Stimulated activated naive CD8-positive, alpha-beta T cell treated with anti-CD3 and anti-CD28 coated beads, Interleukin-15, Interleukin-2, amounts not matched to agents 100 U/mL and 50 U/mL, for 24 hours (primary cell): ENCODE measurements around the gene MCM6.
"Not testable (repeated sequence)": the region's sequence is repeated elsewhere in the genome, so short reads cannot be mapped to it uniquely, and the experiment has no call there.

Experiments used
- ATAC-seq: fragments of 150-1000 bp; cut with Tn5 transposase; one replicate; pipeline ENCODE4 v1.10.0; 2021
- DNase-seq: peaks from one replicate; pipeline ENCODE4 v3.0.0; 2021

Gene MCM6

GRCh38 chr2:135820003-135820618, 56.1 kb downstream of the MCM6 start:
- peak; percentile 94 for ATAC-seq

DNA sequence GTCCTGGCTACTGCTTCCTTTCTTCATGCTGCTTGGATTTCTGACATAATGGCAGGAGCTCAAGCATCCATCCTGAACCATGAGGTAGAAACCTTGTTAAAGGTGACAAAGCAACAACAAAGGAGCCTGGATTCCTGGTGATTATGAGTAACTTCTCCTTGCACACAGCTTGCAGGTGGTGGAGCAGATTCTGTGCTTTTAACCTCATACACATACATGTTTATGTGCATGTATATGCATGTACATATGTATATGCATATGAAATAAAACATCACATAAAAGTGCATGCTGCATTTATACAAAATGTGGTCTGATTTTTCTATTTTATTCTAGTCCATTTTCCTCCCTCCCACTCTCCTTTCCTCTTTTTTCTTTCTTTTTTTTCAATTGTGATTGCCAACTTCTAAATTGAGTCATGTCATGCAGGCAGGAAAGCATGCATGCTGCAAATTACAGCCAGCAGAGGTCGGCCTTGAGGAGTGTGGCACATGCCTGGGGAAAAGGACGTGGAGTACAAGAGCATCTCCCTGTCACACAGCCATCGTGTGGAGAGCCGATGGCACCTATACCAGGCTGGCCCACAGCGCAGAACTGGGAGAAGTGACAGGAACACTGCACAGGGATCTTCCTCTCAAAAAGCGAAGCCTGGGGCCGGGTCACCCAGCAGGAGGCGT, 57.2 kb downstream of the MCM6 start:
- DNase-seq (peak; percentile 66), ATAC-seq (peak; percentile 29)

More at GRCh38 chr2:135820003-135820618, 56.1 kb downstream of the MCM6 start:
- DNase-seq: peak; percentile 87

DNA sequence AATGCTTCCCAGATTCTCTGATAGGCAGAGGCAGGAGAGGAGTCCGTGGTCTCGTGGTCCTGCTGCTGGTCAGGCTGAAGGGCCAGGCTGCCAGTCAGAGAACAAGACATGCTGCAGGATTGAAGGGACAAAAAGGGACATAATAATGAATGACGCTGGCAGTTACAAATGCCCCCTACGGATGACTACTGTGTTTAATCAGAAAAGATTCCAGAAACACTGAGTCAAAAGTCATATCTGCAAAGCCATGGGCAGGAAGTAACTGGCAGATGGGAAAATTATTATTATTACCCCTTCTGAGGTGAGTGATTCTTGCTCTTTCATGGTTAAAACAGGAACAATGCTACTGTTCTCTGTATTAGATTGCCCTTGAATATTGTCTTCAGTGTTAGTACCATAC, 58.3 kb downstream of the MCM6 start:
- DNase-seq (no peak), ATAC-seq (no peak)

DNA sequence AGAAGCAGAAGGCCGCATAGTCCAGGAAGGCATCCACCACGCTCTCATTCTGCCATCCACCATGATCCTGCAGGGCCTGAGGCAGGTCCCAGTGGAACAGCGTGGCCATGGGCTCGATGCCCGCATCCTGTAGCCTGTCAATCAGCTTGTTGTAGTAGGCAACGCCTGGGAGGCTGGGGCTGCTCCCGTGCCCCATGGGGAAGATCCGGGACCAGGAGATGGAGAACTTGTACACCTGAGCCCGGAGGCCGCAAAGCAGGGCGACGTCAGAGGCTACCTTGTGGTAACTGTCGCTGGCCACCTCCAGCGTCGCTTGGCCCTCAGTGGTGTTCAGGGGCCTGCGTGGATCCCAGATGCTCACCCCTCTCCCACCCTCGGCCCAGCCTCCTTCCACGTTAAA, 58.8 kb downstream of the MCM6 start:
- no peak for ATAC-seq
- DNase-seq: no peak

DNA sequence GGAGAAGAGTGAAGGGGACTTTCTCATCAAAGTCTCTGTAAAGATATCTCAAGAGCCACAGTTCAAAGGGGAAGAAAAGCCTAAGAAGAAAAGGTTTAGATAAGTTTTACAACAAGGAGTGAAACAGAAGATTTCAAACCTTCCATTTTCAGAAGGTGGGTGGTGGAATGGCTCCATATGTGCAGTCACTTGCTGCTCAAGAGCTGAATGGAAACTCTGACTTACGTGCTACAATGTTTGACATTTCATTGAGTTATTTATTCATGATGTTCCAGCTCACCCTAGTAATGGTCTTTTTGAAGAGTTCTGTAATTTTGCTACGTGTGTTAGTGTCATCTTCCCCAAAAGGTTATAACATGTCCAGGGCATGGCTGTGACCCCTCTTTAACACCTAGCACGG, 61.0 kb downstream of the MCM6 start:
- ATAC-seq: peak; percentile 55
- no peak for DNase-seq

- DNase-seq (no peak), ATAC-seq (no peak)
These were observed 63.2 kb downstream of the MCM6 start for GRCh38 chr2:135812907-135813511.

DNA sequence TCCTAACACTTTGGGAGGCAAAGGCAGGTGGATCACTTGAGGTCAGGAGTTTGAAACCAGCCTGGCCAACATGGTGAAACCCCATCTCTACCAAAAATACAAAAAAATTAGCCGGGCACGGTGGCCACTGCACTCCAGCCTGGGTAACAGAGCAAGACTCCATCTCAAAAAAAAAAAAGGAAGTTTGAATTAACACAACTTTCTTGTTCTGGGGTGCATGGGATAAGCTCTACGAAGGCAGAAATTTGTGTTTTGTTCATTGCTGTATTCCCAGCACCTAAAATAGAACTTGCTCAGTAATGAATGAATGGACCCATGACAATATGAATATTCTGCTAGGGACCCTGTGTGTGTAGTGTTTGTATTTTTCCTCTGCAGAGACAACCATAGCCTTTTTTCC, 68.4 kb downstream of the MCM6 start:
- DNase-seq, ATAC-seq: not testable (repeated sequence)

DNA sequence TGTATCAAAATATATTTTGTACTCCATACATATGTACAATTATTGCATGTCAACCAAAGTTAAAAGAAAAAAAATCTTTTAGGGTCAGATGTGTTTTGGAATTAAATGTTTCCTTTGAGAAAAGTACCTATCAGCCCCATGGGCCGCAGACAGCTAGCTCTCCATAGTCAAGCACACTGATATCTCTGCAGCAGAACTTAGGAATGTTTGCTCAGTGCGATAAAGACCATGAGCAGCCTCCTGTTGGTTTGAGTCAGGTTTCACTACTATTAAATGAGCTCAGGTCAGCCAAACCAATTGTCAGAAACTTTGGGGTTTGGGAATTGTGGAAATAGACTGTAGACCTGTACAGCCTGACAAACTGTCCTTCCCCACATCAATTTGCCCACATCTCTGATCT, 73.0 kb downstream of the MCM6 start:
- DNase-seq (no peak), ATAC-seq (no peak)

DNA sequence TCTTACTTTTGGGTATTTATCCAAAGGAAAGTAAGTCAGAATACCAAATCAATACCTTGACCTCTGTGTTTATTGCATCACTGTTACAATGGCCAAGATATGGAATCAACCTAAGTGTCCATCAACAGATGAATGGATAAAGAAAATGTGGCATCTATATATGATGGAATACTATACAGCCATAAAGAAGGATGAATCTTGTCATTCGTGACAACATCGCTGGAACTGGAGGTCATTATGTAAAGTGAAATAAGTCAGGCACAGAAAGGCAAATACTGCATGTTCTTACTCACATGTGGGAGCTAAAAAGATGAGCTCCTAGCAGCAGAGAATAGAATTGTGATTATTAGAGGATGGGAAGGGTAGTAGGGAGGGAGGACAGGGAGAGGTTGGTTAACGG, 73.9 kb downstream of the MCM6 start:
- DNase-seq: no peak

GRCh38 chr2:135800513-135801460, 75.5 kb downstream of the MCM6 start:
- DNase-seq (no peak), ATAC-seq (no peak)

More for the DNA sequence above, 73.9 kb downstream of the MCM6 start:
- no peak for ATAC-seq

DNA sequence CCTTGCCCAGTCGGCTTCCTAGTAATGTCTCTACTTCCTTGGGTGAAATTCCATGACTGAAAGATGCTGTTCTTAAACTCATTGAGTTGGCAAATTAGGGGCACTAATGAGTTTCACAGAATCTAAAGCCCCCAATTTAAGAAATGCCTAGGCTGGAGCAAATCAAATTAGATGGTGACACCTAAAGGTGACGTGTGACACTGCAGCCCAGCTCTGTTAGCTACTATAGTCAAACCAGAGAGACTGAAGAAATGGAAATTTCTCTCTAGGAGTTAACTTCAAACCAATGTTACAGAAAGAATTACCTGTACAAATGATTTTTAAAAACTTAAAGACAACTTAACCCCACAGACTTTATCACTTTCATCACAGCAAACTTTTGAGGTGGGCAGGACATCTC, 76.5 kb downstream of the MCM6 start:
- DNase-seq (no peak), ATAC-seq (no peak)

GRCh38 chr2:135798762-135799161, 77.5 kb downstream of the MCM6 start:
- DNase-seq (no peak), ATAC-seq (no peak)

GRCh38 chr2:135798275-135798705, 78.0 kb downstream of the MCM6 start:
- DNase-seq (no peak), ATAC-seq (no peak)

DNA sequence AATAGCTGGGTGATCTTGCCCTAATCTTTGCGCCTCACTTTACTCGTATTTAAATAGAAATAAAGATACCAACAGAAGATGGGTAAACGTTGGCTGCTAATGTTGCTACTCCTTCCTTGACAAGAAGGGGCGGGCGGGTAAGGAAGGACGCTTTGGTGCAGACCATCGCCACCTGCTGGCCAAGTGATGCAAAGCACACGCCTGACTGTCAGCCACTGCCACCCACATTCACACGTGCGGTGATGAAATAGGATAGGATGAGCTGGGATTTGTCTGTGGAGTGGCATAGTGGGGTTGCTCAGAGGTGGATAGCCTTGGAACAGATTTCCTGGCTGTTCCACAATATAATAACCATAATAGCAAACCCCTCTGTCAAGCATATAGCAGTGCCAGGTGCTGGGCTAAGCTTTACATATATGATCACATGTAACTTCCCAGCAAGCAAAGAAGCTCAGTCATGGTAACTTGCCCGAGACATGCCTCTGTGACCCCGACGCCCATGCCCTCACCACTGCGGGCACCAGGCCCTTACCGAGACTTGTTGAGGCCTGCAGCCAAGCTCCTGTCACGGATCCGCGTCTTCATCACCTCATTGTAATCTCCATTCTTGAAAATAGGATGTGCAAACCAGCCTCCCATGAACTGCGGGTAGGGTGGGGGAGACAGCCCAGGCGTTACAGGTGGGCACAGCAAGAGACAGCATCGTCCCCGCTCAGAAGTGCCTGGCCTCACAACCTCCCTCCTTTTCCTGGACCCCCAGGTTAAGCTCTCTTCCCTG, 78.6 kb downstream of the MCM6 start:
- peak; percentile 75 for ATAC-seq
- DNase-seq: peak; percentile 86

DNA sequence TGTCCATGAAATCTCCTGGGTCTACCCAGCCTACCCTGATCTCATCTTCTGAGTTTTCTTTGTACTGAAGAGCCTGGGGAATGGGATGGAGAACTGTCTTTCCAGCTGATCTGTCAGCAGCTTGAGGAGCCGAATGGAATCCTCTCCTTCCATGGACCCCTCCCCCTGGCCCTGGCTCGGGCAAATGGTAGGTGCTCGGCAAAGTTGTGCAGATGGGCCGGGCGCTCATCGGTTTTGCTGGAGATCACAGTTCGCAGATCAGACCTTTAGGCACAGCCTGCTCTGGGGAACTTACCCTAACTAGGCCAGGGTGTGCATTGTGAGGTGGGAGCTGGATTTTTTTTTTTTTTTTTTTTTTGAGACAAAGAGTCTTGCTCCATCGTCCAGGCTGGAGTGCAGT, 79.6 kb downstream of the MCM6 start:
- DNase-seq: no peak
- ATAC-seq: no peak

DNA sequence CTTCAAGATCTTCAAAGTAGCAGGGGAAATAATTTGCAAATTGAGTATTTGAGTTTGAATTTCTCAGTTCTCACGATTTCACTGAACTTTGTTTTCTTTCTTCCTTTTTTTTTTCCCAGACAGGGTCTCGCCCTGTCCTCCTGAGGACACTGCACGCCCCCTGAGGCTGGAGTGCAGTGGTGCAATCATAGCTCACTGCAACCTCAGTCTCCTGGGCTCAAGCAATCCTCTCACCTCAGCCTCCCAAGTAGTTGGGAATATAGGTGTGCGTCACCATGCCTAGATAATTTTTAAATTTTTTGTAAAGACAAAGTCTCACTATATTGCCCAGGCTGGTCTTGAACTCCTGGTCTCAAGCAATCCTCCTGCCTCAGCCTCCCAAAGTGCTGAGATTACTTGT, 80.6 kb downstream of the MCM6 start:
- DNase-seq, ATAC-seq: not testable (repeated sequence)

GRCh38 chr2:135792401-135793150, 83.7 kb downstream of the MCM6 start:
- peak; percentile 42 for DNase-seq
- peak; percentile 71 for ATAC-seq

GRCh38 chr2:135791418-135792190, 84.6 kb downstream of the MCM6 start:
- ATAC-seq (no peak), DNase-seq (no peak)

- ATAC-seq (no peak), DNase-seq (no peak)
These were observed 85.8 kb downstream of the MCM6 start for GRCh38 chr2:135790423-135790822.
